DMS 273 (cell line): ENCODE results near the gene PARVG.
A peak's percentile ranks its signal among the peaks of the same experiment; 100 is the strongest.

Experiments used
- DNase-seq: peaks from one replicate; lab custom pipeline; 2025; ENCODE audit not compliant: unreplicated experiment; lab: John Stamatoyannopoulos, UW

Gene PARVG

DNA sequence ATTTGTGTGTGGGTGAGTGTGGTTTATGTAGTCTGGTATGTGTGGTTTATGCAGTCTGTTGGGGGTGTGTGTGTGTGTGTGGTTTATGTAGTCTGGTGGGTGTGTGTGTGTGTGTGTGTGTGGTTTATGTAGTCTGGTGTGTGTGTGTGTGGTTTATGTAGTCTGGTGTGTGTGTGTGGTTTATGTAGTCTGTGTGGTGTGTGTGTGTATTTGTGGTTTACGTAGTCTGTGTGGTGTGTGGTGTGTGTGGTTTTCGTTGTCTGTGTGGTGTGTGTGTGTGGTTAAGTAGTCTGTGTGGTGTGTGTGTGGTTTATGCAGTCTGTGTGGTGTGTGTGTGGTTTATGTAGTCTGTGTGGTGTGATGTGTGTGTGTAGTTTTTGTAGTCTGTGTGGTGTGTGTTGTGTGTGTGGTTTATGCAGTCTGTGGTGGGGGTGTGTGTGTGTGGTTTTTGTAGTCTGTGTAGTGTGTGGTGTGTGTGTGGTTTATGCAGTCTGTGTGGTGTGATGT lies 26.2 kb upstream of the PARVG start:
- DNase-seq: no peak

DNA sequence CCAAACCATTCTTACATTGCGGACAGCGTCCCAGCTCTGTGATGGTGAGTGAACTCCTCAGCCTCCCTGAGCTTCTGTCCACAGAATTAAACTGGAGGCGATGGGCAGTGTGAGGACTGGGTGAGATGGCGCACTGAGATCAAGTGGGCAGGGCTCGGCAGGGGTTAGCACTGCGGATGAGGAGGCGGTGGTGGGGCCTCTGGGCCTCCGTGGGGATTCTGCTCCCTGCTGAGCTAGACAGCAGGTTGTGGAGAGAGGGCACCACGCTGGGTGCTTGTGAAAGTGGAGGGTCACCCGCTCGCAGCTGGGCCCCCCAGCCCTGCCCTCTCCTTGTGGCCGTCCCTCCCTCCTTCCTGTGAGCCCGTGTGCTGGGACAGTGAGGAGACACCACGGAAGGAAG lies 25.6 kb upstream of the PARVG start:
- DNase-seq: no peak

GRCh38 chr22:44157916-44158618 lies 22.7 kb upstream of the PARVG start:
- no peak for DNase-seq

- peak; percentile 25 for DNase-seq
These were observed 21.9 kb upstream of the PARVG start for GRCh38 chr22:44158816-44159215.

GRCh38 chr22:44159221-44159620 lies 21.5 kb upstream of the PARVG start:
- DNase-seq: no peak

DNA sequence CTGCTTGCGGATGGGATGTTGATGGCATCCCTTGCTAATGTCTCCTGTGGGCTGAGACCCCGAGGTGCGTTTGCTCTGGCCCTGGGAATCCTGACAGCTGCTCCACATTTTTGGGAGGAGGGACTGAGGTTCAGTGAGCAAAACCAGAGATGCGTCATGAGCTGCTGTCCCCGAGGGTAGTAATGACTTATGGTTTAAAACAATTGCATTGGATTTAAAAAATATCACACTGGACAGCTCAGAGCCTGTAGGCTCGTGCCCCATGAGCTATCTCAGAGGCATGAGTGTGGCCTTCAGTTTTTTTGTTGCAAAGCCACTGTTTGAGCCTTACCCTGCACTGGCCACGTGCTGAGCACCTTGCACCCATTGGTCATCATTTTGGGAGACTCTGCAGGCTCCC lies 20.9 kb upstream of the PARVG start:
- DNase-seq: no peak

DNA sequence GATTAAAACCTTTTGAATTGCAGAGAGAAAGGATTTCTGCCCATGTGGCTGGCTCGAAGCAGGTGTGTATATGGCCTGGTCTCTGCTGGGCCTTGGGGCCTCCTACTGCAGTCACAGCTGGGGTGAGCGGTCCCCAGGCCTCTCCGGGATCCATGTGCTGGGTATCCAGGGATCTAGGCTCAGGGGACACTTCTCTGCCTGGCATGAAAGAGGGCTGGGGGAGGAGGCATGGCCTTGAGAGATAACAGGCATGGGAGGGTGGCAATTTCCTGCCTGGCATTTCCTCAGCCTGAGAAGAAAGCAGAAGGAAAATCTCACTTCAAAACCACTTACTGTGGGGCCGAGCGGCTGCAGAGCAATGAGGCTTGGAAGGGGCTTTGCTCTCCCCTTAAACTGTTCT lies 20.3 kb upstream of the PARVG start:
- no peak for DNase-seq

DNA sequence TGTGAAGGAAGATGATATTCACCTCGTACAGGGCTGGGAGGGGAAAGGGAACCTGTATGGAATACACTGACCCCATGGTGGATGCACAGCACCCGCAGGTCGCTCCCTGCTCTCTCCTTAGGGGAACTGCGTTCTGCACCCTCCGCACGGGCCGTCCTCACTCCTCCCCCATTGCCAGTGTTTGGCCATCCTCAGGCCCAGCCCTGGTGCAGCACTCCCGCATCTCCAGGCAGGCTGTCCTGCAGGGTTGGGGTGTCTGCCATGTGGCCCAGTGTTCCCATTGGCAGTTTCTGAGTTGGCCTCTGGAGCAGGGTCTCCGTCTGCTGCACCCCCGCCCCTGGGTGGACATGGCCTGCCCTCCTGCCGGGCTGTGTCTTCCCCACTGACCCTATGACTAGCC lies 19.1 kb upstream of the PARVG start:
- no peak for DNase-seq

- DNase-seq: no peak
These were observed 17.8 kb upstream of the PARVG start for GRCh38 chr22:44162960-44163359.

DNA sequence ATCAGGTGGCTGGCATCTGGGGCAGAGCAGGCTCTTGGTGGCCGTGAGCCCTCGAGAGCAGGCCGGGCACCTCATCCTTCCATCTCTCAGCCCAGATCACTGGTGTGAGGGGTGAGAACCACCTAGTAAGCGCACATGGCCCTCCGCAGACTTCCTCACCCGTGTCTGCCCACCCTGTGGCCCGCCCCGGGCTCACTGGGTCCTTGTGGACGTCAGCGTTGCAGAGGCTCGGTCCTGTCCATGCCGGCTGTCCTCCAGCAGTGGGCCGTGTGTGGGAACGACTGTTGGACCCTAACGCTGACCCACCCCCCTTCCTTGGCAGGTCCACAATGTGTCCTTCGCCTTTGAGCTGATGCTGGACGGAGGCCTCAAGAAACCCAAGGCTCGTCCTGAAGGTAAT lies 17.2 kb upstream of the PARVG start:
- no peak for DNase-seq

DNA sequence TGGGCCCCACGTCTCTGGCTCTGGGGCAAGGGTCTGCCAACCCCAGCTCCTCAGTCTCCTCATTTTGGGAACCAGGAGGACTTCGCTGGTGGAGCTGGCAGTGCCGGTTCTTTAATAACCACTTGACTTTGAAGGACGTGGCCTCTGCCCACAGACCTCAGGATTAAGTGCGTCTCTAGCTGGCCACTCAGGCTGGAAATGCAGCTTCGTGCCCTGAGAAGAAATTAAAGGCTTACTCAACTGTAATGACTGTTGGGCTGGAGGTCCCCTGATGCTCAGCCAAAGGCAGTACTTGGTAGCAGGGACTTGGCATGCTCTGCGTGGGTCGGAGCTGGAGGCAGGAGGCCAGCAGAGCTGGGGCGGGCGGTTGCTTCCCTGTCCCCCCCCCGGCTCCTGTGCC lies 16.7 kb upstream of the PARVG start:
- no peak for DNase-seq

DNA sequence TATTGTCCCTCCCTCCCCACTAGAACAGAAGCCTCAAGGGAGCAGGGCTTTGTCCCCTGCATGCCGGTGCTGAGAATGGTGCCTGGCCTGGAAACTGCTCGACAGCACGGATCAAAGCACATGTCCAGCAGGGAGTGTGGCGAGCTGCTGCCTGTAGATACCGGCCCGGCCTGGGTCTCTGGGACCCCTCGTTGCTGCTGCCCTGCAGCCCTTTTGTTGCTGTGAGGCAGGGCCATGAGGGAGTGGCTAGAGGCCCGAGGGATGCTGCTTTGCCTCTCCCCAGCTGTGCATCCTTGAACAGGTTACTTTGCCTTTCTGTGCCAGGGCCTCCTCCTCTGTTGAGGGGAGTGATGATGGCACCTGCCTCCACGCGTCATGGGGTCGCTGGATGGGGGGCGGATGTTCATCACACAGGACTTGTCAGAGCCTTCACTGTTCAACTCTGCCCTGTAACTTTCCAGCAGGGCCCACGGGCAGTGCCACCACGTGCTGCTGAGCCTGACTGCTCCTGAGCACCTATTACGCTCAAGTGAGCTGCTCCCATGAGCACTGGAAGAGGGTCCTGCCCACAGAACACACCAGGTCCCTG lies 15.3 kb upstream of the PARVG start:
- no peak for DNase-seq

DNA sequence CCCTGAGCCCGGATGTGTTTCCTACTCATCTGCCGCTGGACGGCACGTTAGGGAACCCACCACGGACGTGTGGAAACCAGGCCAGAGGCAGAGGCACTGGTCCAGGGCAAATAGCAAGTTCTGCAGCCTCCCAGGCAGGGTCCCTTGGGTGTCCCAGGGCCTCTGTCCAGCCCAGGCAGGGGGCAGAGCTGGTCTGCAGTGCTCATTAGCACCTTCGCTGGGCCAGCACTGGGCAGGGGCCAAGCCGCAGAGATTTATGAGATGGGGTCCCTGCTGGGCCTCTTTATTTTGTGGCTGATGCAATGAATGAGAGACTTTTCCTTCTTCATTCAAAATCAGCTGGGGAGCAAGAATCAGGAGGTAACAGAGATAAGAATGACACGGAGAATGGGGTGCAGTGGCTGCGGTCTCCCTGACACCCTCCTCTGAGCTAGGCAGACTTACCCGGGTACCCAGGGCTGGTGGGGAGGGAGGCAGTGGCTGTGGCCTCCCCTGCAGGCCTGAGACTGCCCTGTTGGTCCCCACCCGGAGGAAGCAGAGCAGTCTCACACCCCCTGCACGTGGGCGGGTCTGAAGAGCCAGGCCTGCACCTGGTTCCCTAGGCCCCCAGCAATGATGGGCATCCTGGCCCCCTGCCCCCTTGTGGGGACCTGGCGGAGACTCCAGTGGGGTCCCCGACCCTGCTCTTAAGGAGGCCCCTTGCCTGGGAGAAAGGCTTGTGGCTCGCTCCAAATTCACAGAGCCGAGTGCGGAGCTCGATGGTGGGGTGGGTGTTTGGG lies 14.0 kb upstream of the PARVG start:
- DNase-seq: no peak

DNA sequence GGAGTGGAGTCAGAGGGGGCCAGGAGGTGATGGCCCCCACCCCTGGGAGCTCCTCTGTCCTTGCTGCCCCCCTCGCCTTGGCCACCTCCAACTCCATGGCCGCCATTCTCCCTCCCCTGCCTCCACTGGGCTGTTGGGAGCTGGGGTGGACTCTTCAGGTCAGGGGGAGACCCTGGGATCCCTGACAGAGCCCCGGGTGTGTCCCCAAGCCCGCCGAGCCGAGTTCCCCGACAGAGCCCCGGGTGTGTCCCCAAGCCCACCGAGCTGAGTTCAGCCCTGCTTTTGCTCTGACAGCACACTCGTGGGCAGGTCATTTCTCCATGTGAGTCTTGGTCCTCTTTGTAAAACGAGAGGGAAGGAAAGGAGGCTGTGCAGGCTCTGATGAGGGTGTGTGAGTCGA lies 13.2 kb upstream of the PARVG start:
- DNase-seq: no peak

GRCh38 chr22:44168206-44168605 lies 12.5 kb upstream of the PARVG start:
- no peak for DNase-seq

DNA sequence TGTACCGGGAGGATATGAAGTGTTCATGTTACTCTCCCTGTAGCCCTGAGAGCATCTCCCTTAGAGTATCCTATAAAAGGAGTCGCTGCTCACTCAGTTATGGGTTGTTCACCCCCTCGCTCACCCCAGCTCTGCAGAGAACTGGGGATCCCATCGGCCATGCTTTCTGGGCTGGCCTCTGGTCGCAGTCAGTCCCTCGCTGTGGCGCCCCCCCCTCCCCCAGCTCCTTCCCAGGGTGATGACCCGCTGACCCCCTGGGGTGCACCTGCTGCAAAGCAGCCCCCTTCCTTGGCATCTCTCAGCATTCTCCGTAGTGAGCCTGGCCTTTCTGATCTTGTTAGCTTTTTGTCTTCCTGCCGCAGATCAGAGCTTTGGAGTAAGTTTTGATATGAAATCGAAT lies 10.3 kb upstream of the PARVG start:
- DNase-seq: no peak

GRCh38 chr22:44171561-44171960 lies 9.2 kb upstream of the PARVG start:
- no peak for DNase-seq

- no peak for DNase-seq
These were observed 8.2 kb upstream of the PARVG start for GRCh38 chr22:44172370-44173108.

DNA sequence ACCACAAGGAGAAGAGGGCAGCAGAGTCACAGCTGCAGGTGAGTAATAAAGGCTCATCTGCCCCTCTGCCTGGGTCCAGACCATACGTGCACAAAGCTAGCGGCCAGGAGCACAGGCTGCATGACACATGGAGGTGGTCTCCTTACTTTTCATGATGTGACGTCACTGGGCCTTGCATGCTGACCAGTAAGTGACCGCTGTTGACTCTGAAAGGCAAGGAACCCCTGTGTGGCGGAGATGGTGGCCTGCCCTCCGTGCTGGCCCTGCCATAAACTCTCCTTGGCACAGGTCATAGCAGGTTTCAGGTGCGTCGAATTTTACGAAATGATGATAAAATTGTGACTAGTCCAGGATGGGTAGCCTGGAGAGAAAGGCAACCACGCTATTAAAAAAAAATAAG lies 7.6 kb upstream of the PARVG start:
- DNase-seq: no peak

DNA sequence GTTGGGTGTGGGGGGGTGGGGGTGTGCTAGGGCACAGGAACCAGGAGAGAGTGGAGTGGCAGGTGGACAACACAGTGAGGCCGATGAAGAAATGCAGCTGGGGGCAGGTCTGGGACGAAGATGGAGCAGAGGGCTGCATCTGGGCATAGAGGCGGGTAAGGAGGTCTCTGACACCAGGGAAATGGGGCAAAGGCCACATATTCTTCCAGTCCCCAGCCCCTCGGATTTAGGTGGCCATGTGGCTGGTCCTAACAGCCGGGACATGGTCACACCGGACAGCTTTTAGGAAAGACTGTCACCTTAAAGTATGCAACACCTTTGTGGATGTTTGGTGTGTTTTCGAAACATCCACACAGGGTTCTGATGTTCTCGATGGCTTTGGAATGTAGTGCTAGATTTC lies 5.0 kb upstream of the PARVG start:
- DNase-seq: no peak

GRCh38 chr22:44179196-44179988 lies 1.3 kb upstream of the PARVG start:
- no peak for DNase-seq
